HK-2 (cell line): ENCODE measurements around the gene TNPO3.

Experiments used
- DNase-seq: peaks from one replicate; pipeline ENCODE4 v3.0.0-alpha.2; 2018; ENCODE audit not compliant: unreplicated experiment

TNPO3 gene

GRCh38 chr7:129054438-129055293 lies at the start of gene TNPO3:
TNPO3 (minus strand) TSS chr7:129055111; CDS start chr7:129054770, 341 bp downstream.
- peak; percentile 93 for DNase-seq

GRCh38 chr7:129103561-129104324 lies 48.8 kb upstream of the TNPO3 start:
- DNase-seq, result no peak

- no peak for DNase-seq
These were observed 46.8 kb upstream of the TNPO3 start for GRCh38 chr7:129101746-129102145.

GRCh38 chr7:129100827-129101166 lies 45.9 kb upstream of the TNPO3 start:
- DNase-seq, result no peak

- no peak for DNase-seq
These were observed 43.6 kb upstream of the TNPO3 start for GRCh38 chr7:129098409-129099084.

- DNase-seq, result no peak
These were observed 40.3 kb upstream of the TNPO3 start for GRCh38 chr7:129095258-129095657.

- DNase-seq, result no peak
These were observed 39.6 kb upstream of the TNPO3 start for GRCh38 chr7:129094501-129094900.

- no peak for DNase-seq
These were observed 39.1 kb upstream of the TNPO3 start for GRCh38 chr7:129093867-129094456.

GRCh38 chr7:129091484-129092002 lies 36.6 kb upstream of the TNPO3 start:
- DNase-seq, result peak; percentile 88

- DNase-seq, result no peak
These were observed 35.5 kb upstream of the TNPO3 start for GRCh38 chr7:129090300-129090907.

- no peak for DNase-seq
These were observed 34.8 kb upstream of the TNPO3 start for GRCh38 chr7:129089521-129090212.

GRCh38 chr7:129084801-129085551 lies 30.1 kb upstream of the TNPO3 start:
- DNase-seq, result no peak

GRCh38 chr7:129083525-129083924 lies 28.6 kb upstream of the TNPO3 start:
- DNase-seq, result no peak

- DNase-seq, result no peak
These were observed 23.5 kb upstream of the TNPO3 start for GRCh38 chr7:129078455-129078854.

GRCh38 chr7:129076886-129077285 lies 22.0 kb upstream of the TNPO3 start:
- no peak for DNase-seq

- no peak for DNase-seq
These were observed 20.1 kb upstream of the TNPO3 start for GRCh38 chr7:129074994-129075393.

GRCh38 chr7:129074361-129074871 lies 19.5 kb upstream of the TNPO3 start:
- no peak for DNase-seq

- no peak for DNase-seq
These were observed 18.8 kb upstream of the TNPO3 start for GRCh38 chr7:129073738-129074137.

- DNase-seq, result no peak
These were observed 18.3 kb upstream of the TNPO3 start for GRCh38 chr7:129073204-129073603.

- no peak for DNase-seq
These were observed 17.6 kb upstream of the TNPO3 start for GRCh38 chr7:129072479-129073011.
